ENCODE data around the gene TTLL7.
A peak's percentile ranks its signal among the peaks of the same experiment; 100 is the strongest.

Gene TTLL7

GRCh38 chr1:83887483-83887882, 111.4 kb downstream of the TTLL7 start:
- TF ChIP-seq CTCF (IDR thresholded peaks at IDR 0.05; ENCODE audit: low read depth, low read length) = no peak
- no peak for DNase-seq (ENCODE audit: extremely low read depth, low read depth)

- TF ChIP-seq CTCF (IDR thresholded peaks at IDR 0.05; ENCODE audit: low read depth, low read length) = no peak
- no peak for DNase-seq (ENCODE audit: extremely low read depth, low read depth)
Observed at GRCh38 chr1:83883979-83884378, 115.0 kb downstream of the TTLL7 start.

- peak; percentile 7 for TF ChIP-seq CTCF (IDR thresholded peaks at IDR 0.05; ENCODE audit: low read depth, low read length)
- DNase-seq (ENCODE audit: extremely low read depth, low read depth) = no peak
Observed at GRCh38 chr1:83882906-83883305, 116.0 kb downstream of the TTLL7 start.

GRCh38 chr1:83872515-83872914, 126.4 kb downstream of the TTLL7 start:
- no peak for DNase-seq (ENCODE audit: extremely low read depth, low read depth)
- no peak for TF ChIP-seq CTCF (IDR thresholded peaks at IDR 0.05; ENCODE audit: low read depth, low read length)

GRCh38 chr1:83864991-83865390, 133.9 kb downstream of the TTLL7 start:
- no peak for TF ChIP-seq CTCF (IDR thresholded peaks at IDR 0.05; ENCODE audit: low read depth, low read length)
- no peak for DNase-seq (ENCODE audit: extremely low read depth, low read depth)

- peak; percentile 9 for TF ChIP-seq CTCF (IDR thresholded peaks at IDR 0.05; ENCODE audit: low read depth, low read length)
Observed at GRCh38 chr1:83860490-83861221, 138.3 kb downstream of the TTLL7 start.

GRCh38 chr1:83857716-83858115, 141.2 kb downstream of the TTLL7 start:
- no peak for DNase-seq (ENCODE audit: extremely low read depth, low read depth)

More at GRCh38 chr1:83860490-83861221, 138.3 kb downstream of the TTLL7 start:
- no peak for DNase-seq (ENCODE audit: extremely low read depth, low read depth)

More at GRCh38 chr1:83857716-83858115, 141.2 kb downstream of the TTLL7 start:
- no peak for TF ChIP-seq CTCF (IDR thresholded peaks at IDR 0.05; ENCODE audit: low read depth, low read length)

Measured in AG09319 (cell line).